Fibroblast of skin of scalp (primary cell): ENCODE measurements around the gene OTOGL.

Experiments used
- DNase-seq: peaks from one replicate; pipeline ENCODE4 v3.0.0-alpha.2; 2013

The OTOGL gene

DNA sequence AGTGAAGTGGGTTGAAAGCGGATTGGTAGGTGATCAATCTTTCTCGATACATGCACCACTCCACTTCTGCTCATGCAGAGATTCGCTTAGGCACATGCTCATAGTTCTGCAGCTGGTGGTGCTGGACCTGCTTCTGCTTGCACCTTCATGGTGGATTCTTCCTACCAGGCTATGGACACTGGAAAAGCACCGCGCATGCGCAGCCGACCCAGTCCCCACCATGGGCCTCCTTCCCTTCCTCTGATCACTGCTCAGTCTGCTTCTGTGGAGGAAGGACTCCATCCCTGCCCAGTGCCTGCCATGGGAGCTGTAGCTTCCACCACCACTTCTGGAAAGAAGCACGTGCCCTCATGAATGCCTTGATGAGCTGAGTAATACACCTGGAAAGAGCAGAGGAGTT, 282.9 kb downstream of the OTOGL start:
- no peak for DNase-seq

DNA sequence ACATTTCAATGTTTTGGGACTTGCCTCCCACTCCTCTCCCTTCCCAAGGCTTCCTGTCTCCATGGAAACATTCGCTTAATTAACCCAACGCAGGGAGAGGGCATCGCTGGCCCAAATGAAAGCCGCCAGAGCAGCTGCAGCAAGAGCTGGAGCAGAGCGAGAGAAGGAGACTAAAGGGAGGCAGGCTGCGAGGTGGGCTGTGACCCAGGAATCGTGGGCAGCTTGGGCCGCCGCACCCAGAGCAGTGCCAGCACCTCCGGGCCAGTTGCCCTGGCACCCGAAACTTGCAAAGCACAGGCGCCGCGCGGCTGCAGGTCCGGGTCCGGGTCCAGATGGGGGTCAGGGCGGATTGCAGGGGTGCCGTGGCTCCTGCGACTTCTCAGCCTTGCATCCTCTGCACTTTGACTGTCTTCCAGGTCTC, 301.2 kb downstream of the OTOGL start:
- DNase-seq, result no peak

DNA sequence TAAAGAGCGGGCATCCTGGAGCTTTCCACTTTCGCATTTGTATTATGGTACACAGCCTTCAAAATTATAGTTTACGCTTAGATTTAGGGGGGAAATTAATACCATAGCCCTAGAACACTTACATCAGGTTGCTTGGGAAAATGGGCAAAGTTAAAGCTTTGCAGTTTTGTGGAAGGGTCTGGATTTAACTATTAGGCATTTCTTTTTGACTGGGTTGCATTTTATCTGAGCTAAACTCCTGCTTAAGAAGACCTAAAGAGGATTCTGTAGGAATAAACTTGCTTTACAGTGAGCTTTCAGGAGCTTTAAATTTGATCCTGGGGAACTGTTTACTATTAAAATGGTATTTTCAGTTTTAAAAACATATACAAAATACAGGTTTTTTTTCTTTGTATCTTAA, 301.9 kb downstream of the OTOGL start:
- DNase-seq, result no peak

DNA sequence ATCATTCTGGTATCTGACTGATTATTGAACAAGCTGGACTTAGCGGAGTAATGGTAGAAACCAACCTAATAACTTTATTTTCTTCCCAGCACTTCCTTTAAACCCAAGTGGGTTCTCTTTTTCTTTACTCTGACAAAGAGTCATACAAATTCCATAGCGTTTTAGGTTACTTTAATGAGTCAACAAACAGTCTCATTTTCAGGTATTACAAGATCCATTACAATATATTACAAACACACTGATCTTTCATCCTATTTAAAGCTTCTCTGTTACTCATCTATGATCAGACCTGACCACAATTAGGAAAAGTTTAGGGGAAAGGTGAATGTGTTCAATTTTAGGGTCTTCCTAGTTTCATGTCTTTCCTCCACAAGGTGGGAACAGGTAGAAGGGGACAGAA, 305.3 kb downstream of the OTOGL start:
- DNase-seq, result no peak

DNA sequence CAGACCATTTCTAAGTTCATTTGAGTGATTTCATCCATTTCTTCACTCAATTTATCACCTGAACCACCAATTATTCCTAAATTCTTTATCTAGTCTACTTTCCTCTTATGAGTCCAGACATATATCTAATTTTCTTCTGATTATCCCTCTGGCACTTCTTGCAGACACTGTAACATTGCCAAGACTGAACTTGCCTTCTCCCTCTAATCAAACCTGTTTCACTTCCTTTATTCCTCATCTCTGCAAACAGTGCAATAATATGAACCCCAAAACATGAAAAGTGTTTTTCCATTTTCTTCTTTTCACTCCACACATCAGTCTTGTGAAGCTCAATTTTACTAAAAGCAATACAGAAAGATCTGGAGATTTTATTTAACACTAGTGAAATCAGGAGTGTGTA, 306.9 kb downstream of the OTOGL start:
- no peak for DNase-seq

DNA sequence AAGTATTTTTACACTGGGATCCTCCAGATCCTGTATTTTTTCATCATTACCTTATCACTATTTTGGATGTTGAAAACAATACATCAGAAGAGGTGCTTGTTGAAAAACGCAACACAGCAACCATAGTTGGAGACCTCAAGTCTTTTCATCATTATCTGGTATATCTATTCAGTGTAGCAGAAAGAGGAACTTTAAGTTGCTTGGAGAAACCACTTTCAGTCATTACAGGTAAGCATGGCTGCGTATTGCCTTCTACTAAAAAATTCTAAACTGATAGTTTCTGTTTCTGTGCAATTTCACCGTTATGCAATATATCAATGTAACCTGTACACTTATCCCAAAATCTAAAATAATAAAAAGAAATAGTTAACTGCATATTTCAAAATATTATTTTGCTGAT, 312.4 kb downstream of the OTOGL start:
- no peak for DNase-seq

DNA sequence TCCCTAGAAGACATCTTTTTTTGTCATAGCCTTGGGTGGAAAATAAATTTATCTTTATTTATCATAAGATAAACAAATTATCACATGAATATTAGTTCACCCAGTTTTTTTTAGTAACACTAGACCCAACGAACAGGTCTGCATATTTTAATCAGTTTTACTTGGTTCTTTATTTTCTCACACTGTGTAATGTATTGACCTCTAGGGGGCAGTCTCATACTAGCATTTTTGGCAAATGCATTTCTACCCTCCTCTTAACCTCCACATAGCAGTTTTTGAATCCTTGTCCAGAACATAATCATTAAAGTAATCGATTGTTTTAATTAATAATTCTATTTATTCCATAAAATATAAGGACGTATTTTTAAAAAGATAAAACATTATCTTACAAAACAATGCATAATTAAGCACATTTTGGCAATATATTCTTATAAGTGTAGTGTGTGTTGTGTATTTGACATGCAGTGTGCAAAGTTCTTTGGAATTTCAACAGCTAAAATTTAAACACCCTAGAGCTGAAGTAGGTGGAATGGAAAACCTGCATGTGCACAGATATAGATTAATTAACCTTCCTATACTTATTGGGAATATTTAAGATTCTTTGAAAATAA, 313.1 kb downstream of the OTOGL start:
- peak; percentile 69 for DNase-seq

DNA sequence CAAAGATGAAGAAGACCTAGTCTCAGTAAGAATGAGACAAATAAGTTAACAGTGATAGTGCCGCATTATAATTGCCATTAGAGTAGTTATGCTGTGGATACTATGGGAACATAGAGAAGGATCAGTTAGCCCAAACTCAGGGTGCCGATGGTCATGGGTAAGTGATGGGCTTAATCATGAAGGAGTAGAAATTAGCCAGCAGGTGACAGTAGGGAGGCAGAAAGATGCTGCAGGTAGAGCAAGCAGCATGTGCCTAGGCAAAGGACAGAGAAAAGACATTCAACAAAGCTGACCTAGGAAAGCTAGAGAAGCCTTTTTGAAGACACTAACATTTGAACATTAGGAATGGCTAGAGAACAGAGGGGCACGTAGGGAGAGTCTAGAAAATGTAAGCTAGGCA, 314.1 kb downstream of the OTOGL start:
- no peak for DNase-seq

DNA sequence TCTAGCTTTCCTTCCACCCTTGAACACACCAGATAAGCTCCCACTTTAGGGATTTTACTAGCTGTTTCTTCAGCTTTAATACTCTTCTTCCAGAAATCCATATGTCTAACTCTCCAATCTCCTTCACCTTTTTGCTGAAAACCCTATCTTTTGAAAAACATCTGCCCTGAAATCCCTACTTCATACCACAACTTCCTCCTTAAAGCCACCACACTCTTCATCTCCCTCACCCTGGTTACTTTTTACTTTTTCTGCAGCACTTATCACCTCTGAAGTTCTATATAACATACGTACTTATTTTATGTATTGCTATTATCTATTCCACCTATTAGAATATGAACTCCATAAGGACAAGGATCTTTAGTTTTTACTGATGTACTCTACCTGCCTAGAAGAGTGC, 316.1 kb downstream of the OTOGL start:
- DNase-seq, result no peak

DNA sequence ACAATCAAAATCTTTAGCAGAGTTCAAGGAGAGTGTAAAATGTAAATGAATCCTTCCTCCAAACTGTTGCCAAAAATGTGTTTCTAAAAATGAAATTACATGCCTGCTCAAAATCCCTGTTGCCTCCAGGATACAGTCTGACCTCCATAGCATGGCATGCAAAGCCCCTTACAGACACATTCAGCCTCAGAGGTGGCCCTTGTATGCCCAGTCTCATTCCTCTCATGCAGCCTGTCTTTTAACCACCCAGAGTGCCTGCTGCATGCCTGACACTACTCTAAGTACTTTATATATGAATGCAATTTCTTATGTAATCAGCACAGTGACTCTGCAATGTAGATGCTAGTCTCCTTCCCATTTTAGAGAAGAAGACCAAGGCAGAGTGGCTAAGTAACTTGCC, 320.3 kb downstream of the OTOGL start:
- peak; percentile 93 for DNase-seq

DNA sequence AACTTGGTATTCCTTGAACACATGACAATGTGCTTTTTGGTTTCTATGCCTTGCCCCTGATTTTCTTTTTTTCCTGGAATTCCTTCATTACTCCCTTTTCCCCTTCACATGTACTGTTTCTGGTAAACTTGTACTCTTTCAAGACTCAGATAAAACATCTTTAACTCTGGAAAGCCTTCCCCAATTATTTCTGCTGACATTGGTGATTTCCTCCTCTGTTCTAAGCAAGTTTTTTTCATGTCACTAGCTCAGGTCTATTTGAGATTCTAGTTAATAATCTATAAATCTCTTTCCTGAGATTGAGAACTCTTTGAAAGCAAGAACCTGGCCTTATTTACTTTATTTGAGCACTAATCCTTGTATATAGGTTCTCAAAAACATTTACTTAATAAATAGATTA, 320.7 kb downstream of the OTOGL start:
- DNase-seq, result no peak

DNA sequence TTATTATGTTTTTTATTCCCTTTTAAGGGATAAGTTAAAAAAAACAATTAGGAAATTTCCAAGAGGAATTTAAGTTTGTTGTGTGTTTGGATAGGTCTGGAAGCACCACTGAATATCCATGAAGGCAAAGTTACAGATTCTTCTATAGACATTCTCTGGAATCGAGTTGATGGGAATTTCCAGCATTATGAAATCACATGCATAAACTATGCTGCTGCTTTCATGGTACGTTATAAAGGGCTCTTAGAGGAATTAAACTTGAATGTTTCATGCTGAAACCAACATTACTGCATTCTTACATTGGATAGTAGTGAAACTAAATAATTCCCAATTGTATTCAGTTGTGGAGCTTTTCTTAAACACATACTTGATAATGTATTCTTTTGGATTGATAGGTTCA, 323.2 kb downstream of the OTOGL start:
- DNase-seq, result peak; percentile 76
